Endometrial microvascular endothelial cells (primary cell): Measurements from ENCODE around the gene PRSS27. TPM values are rescaled to one million over a fixed set of nuclear protein-coding genes. Genes with fewer than 3 reads are reported as not detected.

Source experiments
- in situ Hi-C: cut with HindIII; loops from 2 replicates; pipeline ENCODE4 v1.10.0; 2017; ENCODE audit warnings: low sequenced_read_pairs, low pct_unique_long_range_greater_than_20kb; ENCODE audit errors: inconsistent ontology term
- total RNA-seq: library from RNA; depleted of rRNA; stranded (reverse); fragments of >200 nt; gene quantifications from one replicate; pipeline ENCODE4 v1.2.3, GENCODE V29; 2015; ENCODE audit errors: inconsistent ontology term

PRSS27 gene
- total RNA-seq, 1 donor from 2014 or later, result not detected

GRCh38 chr16:2713523-2713922 is 6.5 kb downstream of the PRSS27 start:
- in situ Hi-C loops, result no loop called here

DNA sequence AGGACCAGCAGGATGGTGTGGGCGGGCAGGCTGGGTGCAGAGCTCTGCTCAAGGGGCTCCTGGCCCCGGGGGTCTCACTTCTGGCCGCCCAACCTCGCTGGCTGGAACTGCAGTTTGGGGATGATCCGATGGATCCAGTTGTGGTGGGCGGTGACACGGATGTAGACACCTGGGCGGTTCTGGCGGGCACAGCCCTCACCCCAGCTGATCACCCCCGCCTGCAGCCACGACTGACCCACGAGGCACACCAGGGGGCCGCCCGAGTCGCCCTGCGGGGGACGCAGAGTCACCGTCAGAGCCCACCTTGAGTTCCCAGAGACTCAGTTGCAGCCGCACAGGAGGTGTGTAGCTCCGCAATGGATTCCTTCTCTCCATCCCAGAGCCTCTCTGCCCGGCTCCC is 7.5 kb downstream of the PRSS27 start:
- in situ Hi-C loops, result no loop called here

GRCh38 chr16:2712063-2712441 is 8.0 kb downstream of the PRSS27 start:
- in situ Hi-C loops, result no loop called here

GRCh38 chr16:2711370-2712062 is 8.5 kb downstream of the PRSS27 start:
- in situ Hi-C loops, result no loop called here

GRCh38 chr16:2710711-2711231 is 9.3 kb downstream of the PRSS27 start:
- in situ Hi-C loops, result no loop called here

GRCh38 chr16:2710021-2710710 is 9.9 kb downstream of the PRSS27 start:
- in situ Hi-C loops, result no loop called here

GRCh38 chr16:2709588-2709984 is 10.4 kb downstream of the PRSS27 start:
- in situ Hi-C loops, result no loop called here

DNA sequence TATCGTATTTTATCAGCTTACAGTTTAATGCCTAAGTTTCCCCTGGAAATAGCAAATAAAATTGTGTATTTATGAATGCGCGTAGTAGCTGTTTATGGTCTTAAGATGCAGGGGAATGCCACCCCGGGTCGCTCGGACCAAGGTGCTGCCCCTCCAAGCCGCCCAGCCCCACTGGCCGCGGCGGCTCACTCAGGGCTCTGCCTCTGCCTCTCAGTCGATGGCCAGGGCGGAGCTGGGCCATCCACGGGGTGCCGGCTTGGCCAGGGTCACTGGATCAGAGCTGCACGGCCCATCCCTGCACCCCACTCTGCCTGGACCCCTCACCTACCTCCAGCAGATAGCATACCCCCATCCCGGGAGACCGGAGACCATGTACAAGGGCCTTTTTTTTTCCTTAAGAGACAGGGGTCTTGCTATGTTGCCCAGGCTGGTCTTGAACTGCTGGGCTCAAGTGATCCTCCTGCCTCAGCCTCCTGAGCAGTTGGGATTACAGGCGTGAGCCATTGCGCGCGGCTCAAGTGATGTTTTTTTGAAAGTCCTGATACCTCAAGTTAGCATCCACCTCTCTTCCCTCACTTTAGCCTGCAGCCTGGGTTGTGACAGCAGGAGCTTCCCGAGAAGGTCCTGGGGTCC is 11.0 kb downstream of the PRSS27 start:
- in situ Hi-C loops, result no loop called here

DNA sequence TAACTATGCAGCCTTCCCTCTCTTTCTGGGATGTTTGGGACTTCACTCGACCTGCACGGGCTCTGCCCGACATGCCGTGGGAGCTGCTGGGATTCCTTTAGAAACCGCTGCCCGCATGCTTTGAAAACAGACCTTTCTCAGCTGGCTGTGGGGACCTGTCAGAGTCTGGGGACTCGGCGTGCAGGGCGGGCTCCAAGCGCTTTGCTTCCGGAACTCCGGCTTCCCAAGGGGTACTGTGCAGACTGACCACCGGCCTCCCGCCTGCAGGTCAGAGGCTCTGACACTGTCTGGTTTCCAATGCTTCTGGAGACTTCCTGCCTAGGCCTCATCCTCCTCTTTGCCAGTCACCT is 11.8 kb downstream of the PRSS27 start:
- in situ Hi-C loops, result no loop called here

DNA sequence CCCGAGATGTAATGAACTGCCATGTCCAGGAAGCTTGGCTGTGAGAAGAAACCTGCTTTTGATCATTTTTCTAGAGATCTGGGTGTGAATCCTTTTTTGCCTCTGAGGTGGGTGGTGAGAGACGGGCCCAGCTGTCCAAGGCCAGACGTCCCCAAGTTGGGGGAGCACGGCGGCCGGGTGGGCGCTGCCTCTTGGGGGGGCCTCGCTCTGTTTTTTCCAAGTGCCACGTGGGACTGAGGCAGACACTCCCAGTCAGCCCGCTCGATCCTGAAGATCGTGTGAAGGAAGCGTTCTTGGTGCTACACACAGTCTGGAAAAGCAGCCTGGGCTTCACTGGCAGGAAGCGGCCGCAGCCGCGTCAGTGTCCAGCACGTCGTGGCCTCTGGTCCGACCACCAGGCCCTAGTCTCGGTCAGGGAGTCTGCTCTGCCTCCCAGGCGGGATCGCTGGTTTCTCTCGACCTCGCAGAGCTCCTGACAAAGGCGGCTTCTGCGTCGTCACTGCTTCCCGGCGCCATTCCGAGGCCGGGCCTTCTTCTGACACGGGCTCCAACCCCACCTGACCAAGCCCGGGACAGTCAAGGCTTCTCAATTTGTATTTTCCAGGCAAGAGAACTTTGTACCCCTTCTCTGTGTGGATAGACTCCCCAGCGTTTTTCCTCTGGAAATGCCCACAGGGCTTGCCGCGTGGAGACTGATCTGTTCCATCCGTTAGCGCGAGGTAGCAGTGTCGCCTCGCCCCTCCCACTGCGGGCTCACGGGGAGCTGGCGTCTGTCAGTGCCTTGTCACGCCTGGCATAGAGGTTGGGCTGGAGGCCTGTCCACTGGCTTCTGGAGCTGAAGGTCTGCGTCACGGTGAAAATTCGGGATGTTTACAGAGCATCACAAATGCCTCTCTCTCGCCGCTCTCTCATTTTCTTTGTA is 12.4 kb downstream of the PRSS27 start:
- in situ Hi-C loops, result no loop called here

DNA sequence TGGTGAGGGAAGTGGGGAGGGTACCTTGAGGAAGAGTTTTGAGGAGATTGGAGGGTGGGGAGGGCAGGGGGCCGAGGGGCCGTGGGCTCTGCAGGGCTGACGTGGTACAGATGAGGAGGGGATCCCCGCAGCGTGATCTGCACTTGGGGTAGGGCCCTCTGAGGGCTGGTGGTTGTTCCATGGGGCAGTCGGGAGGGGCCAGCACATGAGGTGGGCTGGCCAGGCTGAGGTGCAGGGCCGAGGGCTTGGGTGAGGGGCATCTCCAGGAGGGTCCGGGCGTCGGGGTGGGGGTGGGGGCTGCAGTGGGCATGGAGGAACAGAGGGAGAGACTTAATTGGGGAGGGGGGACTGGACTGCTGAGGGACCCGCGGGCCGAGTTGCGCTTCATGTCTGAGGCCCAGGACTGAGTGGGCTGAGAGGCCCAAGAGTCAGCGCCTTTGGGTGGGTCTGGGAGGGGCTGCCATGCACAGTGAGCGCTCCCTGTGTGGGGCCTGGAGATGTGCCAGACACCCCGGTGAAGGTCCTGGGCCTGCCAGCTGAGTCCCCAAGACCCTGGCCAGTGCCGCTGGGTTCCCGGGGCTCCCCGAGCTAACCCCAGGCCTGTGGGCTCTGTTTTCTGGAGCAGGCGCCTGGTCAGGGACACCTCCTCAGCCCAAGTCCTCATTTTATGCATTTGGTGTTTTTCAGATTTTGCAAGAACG is 13.3 kb downstream of the PRSS27 start:
- in situ Hi-C loops, result no loop called here

DNA sequence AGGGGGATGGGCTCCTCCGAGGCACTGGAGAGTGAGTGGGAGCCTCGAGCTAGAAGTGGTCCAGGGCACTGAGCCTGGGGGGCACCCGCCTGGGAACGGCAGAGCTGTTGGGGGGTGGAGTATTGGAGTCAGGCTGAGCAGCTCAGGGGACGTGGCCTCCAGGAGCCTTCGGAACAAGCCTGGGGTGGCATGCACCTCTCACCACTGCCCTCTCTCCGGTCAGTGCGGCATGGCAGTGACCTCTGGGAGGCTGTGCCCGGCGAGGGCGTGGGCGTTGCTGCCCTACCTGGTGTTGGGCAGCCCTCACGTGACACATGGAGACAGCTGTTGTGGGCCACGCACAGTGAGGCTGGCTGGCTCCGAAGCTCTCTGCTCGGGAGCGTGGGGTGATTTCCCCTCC is 13.9 kb downstream of the PRSS27 start:
- in situ Hi-C loops, result no loop called here

DNA sequence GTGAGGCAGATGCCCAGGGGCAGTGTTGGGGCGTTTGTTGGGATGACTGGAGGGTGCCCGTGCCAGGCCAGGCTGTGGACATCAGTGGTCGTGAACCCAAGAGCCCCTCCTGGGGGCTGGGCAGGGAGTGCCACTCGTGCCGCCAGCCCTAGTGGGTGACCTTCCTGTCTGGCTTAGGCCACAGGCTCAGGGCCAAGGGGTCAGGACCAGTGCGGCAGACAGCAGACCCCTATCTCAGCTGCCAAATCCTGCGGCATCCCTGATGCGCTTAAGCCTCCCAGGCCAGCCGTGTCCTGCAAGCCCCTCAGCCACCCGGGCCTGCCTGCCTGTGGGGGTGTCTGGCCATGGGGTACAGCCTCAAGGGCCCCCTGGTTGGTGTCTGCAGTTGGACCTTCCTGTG is 14.7 kb downstream of the PRSS27 start:
- in situ Hi-C loops, result no loop called here

GRCh38 chr16:2704983-2705275 is 15.1 kb downstream of the PRSS27 start:
- in situ Hi-C loops, result no loop called here

DNA sequence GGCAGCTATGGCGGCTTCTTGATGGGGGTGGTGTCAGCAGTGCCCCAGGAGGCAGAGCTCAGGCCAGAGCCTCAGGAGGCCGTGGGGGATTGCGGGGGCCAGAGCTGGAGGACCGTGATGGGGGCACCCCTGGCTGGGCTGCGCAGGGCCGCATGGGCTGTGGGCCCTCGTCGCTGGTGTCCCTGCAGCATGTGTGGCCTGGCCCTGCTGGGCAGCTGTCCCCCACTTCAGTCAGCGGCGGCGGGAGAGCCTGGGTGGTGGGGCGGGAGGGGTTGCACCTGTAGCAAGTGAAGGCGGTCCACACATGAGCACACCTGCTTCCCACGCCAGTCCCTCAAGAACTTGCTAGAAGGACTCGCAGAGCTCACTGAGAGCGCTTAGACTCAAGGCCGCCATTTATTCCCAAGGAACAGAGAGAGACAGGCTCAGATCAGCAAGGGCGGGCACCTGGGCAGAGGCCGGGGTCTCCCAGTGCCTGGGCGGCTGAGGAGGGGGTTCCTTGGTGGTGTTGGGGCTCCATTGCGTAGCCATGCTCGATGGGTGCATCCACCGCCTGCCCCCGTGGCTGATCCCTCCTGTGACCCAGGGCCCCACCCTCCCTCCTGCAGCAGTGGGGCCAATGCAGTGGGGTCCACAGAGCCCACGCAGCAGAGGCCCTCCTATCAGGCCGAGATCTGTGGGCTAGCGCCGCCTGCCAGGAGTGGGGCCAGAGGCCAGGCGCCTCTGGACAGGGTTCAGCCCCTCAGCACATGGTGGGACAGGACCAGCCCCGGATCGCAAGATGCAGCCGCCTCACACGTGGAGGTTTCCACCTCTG is 15.7 kb downstream of the PRSS27 start:
- in situ Hi-C loops, result no loop called here

DNA sequence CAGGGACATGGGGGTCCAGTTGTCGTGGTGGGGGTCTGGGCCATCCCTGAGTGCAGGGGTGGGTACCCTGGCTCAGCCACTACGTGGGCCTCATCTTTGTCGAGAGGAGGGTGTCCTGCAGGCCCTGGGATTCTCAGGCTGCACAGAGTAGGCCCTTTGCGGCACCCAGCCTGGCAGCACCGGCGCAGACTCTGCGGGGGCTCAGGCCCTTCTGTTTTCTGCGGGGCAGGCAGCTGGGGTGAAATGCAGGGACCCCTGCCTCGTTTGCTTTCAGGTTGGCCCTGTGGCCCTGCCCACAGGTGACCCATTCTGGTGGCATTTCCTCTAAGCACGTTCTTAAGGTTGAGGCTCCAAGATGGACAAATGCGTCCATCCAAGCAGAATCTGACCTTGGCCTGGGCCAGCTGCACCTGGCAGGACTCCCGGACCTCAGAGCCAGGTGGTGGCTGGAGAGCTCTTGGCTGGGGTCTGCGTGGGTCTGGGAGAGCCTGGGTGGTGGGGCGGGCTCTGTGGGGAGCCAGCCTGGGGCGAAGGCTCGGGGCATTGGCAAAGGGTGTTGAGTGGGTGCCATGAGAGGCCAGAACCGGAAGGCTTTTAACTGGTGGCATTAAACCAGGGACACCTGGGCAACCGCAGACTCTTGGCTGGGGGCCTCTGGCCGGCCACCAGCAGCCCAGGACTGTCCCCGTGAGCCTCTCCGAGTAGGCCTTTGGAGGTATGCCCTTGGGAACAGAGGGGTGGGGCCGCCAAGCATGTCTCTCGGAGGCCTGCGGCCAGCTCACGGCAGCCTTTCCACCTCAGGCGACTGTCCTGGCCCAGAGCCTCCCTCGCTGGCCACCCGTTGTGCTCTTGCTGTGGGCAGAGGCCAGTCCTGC is 16.9 kb downstream of the PRSS27 start:
- in situ Hi-C loops, result no loop called here

- in situ Hi-C loops, result no loop called here
Measured at GRCh38 chr16:2702438-2702825, 17.6 kb downstream of the PRSS27 start.
